RWPE1 (cell line): ENCODE data around the gene SGPP2.
A peak's percentile ranks its signal among the peaks of the same experiment; 100 is the strongest.

ENCODE experiments used
- CTCF ChIA-PET: fragments of 350-600 bp; sonication (Branson Sonifier 250); formaldehyde crosslinking; extraction: SDS; loops from one replicate; lab custom pipeline; 2021; lab: Yijun Ruan, JAX
- POLR2A ChIA-PET: fragments of 400-600 bp; formaldehyde crosslinking; extraction: SDS; loops from one replicate; lab custom pipeline; 2020; ENCODE audit warnings: antibody characterized with exemption; ENCODE audit not compliant: low non-redundant PET; lab: Yijun Ruan, JAX
- DNase-seq: peaks from one replicate; pipeline ENCODE4 v3.0.0; 2012; ENCODE audit warnings: low spot score
- H3K27ac ChIP-seq: fragments of 450-650 bp; 2 replicates; pipeline ENCODE4 v1.5.1; 2017
- CTCF ChIP-seq: fragments of 450-650 bp; conservative IDR thresholded peaks from 2 replicates; pipeline ENCODE4 v1.5.1; 2017; ENCODE audit warnings: low read depth, mild to moderate bottlenecking

Gene SGPP2

GRCh38 chr2:222591661-222592060 lies 167.3 kb downstream of the SGPP2 start:
- no peak for DNase-seq
- no peak for TF ChIP-seq CTCF
- POLR2A ChIA-PET: no interaction called here
- CTCF ChIA-PET: interaction anchor here (0.5 kb wide), 1 partner anchor 30 kb away, joined by 3 read pairs; no protein-coding TSS in a partner anchor
- H3K27ac ChIP-seq: no peak overlapping the region

GRCh38 chr2:222592176-222592575 lies 167.8 kb downstream of the SGPP2 start:
- no peak overlapping the region for H3K27ac ChIP-seq
- TF ChIP-seq CTCF: no peak
- ChIA-PET CTCF (no interaction called here), POLR2A (no interaction called here)
- DNase-seq: no peak

GRCh38 chr2:222594679-222595078 lies 170.3 kb downstream of the SGPP2 start:
- peak; percentile 21 for DNase-seq
- no peak overlapping the region for H3K27ac ChIP-seq
- CTCF ChIA-PET: interaction anchor here (1.1 kb wide), 1 partner anchor 556 kb away, joined by 3 read pairs; no protein-coding TSS in a partner anchor
- TF ChIP-seq CTCF: no peak
- POLR2A ChIA-PET: no interaction called here

DNA sequence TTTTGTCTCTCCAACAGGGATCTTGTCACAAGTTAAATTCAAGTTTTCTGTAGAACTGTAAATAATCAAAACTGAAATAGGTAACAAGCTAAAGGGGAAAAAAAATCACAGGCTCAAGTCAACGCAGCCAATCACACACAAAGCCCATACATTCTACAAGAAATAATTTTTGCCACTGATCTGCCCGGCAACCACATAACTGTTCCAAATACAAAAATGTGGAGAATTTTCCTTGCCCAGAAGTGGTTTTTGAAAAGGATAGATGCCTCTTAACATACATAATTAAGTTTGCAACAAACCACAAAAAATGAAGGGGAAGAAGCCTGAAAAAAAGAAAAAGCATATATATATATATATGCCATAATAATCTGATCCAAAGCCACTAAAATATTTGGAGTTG lies 171.2 kb downstream of the SGPP2 start:
- POLR2A ChIA-PET: no interaction called here

GRCh38 chr2:222598611-222599010 lies 174.3 kb downstream of the SGPP2 start:
- POLR2A ChIA-PET: no interaction called here

More for the DNA sequence above, 171.2 kb downstream of the SGPP2 start:
- TF ChIP-seq CTCF: no peak
- no peak overlapping the region for H3K27ac ChIP-seq
- no peak for DNase-seq
- CTCF ChIA-PET: interaction anchor here (0.7 kb wide), 1 partner anchor 19 kb away, joined by 3 read pairs; no protein-coding TSS in a partner anchor

DNA sequence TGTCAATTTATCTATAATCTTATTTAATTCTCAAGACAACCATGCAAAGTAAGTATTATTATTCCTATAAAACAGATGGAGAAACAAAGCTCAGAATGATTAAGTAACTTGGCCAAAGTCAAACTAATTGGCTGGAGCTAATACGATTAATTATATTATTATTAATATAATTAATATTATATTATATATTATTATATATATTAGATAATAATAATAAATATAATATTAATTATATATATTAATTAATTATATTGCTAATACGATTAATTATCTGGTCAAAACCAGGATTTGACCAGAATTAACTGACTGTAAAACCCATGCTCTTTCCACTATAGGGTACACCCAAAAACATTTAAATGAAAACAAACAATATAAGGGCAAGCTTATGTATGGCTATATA lies 179.2 kb downstream of the SGPP2 start:
- CTCF ChIA-PET: no interaction called here
- POLR2A ChIA-PET: no interaction called here
- no peak for DNase-seq
- no peak overlapping the region for H3K27ac ChIP-seq
- no peak for TF ChIP-seq CTCF

More at GRCh38 chr2:222598611-222599010, 174.3 kb downstream of the SGPP2 start:
- no peak for TF ChIP-seq CTCF
- no peak for DNase-seq
- CTCF ChIA-PET: interaction anchor here (1.1 kb wide), 1 partner anchor 281 kb away, joined by 4 read pairs; no protein-coding TSS in a partner anchor
- H3K27ac ChIP-seq: no peak overlapping the region
